GM03348 (cell line): Measurements from ENCODE around the gene SOCS4.
"Not testable (repeated sequence)": the region's sequence is repeated elsewhere in the genome, so short reads cannot be mapped to it uniquely, and the experiment has no call there.

Source experiments
- DNase-seq: peaks from one replicate; pipeline ENCODE4 v3.0.0; 2012; ENCODE audit warnings: low spot score

The SOCS4 gene, protein sequence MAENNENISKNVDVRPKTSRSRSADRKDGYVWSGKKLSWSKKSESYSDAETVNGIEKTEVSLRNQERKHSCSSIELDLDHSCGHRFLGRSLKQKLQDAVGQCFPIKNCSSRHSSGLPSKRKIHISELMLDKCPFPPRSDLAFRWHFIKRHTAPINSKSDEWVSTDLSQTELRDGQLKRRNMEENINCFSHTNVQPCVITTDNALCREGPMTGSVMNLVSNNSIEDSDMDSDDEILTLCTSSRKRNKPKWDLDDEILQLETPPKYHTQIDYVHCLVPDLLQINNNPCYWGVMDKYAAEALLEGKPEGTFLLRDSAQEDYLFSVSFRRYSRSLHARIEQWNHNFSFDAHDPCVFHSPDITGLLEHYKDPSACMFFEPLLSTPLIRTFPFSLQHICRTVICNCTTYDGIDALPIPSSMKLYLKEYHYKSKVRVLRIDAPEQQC

DNA sequence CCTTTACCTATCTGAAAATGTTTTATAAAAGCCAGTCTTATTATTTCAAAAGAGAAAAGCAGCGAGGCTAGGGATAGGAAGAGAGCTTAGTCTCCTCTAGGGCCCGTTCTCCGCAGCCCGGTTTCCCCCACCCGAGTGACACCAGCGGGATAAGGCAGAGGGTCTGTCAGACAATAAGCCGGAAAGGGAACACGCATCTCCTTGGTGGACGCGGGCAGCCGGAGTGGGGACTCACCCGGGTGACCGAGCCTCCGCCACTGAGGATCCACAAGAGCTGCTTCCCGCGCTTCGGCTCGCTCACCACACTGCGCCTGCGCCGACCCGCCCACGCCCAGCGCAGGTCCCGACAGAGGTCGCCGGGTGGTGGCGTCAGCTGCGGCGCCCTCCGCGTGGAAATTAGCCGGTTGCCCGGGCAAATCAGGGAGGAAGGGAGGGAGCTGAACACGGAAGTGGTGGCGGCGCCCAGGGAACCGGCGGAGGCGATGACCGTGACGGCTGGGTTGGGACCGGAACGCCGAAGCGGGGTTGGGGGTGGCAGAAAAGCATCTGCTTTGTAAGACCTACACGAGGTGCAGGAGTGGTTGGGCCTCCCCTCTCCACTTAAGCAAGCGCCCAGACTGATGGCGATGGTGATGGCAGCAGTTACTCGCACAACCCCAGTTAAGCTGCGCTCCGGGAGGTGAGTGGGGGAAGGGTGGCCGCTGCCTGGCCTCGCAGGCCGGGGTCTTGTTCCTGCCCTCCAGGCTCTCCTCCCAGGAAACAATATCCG lies at the start of gene SOCS4, which contains the start of gene WDHD1:
Gene SOCS4 (plus strand): TSS at position 444 of the 769 bp plus-strand sequence. CDS start 15,806 bp downstream, outside the sequence.
Gene WDHD1 (minus strand): TSS at position 307 of the 769 bp plus-strand sequence. CDS start 312 bp downstream, outside the sequence.
- peak; percentile 98 for DNase-seq

DNA sequence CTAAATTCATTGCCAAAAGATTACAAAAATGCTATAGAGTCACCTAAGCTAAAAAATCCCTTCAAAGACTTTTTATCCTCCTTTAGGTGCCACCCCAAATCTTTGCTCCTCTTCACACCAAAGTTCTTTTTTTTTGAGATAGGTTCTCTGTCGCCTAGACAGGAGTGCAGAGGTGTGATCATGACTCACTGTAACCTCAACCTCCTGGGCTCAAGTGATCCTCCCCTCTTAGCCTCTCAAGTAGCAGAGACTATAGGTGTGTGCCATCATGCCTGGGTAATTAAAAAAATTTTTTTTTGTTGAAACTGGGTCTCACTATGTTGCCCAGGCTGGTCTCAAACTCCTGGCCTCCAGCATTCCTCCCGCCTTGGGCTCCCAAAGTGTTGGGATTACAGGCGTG lies 48.0 kb upstream of the SOCS4 start:
- no peak for DNase-seq

DNA sequence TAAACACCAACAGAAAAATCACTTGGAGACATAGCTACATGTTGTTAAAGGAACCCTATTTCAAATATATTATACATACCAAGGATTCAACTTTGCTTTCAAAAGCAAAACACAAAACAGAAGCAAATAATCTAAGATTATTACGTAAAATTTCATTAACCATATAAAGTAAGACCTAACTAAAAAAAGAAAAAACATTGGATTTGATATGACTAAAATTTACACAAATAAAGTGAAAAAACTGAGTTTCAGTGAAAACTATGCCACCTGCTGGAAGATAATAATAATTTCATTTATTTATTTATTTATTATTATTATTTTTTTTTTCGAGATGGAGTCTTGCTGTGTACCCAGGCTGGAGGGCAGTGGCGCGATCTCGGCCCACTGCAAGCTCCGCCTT lies 45.3 kb upstream of the SOCS4 start:
- DNase-seq: peak; percentile 25

DNA sequence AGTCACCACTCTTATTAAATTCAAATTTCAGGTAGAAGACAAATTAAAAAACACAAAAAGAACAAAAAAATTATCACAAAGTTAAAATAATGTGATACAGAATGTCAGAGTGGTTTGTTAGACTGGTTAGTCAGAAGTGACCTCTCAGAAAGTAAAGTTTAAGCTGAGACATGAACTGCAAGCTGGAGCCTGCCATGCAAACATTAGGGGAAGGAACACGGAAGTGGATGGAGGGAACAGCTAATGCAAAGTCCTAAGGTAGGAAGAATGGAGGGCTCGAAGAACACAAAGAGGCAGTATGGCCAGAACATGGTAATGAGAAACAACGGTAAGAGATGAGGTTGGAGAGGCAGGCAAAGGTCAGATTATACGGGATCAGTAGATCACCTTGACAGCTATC lies 41.9 kb upstream of the SOCS4 start:
- DNase-seq: no peak

DNA sequence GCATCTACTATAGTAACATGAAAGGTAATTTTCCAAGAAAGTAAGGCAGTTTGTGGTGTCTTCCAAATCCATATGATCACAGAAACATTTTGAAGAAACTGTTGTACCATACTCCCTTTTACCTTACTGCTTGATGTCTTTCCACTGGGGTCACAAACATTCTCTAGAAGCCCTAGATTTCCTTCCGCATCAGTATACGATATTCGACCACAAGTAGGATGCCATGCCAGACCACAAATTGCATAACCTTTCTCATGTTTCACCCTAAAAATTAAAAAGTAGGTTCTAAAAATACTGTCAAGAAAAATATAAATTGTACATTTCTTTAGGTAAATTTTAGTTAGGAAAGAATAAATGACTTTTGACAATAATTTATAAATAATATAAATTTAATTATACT lies 26.7 kb upstream of the SOCS4 start:
- peak; percentile 4 for DNase-seq

DNA sequence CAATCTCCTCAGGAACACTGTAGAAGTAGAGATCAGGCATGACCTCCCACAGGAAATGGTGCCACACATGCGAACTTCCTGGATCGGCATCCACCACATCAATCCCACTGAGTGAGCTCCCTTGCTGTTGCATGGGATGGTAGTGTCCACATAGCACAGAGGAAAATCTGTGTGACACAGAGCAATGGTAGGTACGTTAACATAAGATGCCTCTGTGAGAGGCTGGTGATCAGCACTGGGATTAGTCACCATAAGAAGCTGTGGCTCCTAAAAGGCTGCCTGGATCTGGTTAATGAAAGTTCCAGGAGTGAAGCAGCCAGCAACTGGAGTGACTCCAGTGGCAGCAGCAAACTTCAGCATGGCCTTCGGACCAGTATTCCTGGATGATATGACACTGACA lies 22.0 kb upstream of the SOCS4 start:
- DNase-seq: no peak

DNA sequence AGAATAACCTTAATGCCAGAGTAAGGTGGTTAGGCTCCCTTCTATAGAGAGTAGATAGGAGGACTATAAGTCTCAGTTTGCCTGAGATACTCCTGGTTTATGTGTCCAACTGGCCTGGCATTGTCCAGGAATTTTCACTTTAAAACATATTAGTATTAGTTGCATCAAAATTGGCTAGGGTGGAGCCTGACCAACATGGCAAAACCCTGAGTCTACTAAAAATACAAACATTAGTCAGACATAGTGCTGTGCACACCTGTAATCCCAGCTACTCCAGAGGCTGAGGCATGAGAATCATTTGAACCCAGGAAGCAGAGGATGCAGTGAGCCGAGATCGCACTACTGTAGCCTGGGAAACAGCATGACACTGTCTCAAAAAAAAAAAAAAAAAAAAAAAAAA lies 12.0 kb upstream of the SOCS4 start:
- DNase-seq: no peak

DNA sequence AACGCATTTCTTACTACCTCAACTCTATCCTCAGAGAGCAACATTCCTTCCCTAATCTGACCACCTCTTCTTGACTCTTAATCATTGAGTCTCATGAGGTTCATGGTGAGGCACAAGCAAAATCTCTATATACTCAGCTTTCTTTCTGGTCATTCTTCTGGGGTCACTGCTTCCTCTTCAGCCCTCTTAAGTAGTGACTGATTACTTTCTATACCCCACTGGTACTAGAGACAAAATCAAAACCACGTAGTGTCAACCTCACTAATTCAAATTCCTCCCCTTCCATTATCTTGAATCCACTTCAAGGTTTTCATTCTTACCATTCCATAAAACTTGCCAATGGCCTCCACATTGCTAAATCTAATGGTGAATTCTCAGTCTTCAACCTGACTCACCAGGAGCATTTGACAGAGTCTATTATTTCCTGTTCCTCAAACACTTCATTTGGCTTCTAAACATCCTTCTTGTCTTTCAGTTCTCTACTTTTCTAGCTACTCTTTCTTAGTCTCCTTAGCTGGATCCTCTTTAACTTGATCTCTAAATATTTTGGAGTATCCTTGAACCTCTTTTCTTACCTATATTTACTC lies 7.0 kb upstream of the SOCS4 start:
- DNase-seq: peak; percentile 26

DNA sequence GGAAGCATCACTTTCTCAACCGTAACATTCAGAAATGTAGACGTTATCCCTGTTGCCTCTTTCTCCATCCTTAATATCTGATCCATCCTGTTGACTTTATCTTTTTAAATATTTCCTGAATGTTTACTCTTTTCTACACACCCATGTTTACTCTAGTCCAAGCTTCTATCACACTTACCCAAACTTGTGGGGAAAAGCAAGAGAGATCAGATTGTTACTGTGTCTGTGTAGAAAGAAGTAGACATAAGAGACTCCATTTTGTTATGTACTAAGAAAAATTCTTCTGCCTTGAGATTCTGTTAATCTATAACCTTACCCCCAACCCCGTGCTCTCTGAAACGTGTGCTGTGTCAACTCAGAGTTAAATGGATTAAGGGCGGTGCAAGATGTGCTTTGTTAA lies 2.7 kb upstream of the SOCS4 start:
- not testable (repeated sequence) for DNase-seq

DNA sequence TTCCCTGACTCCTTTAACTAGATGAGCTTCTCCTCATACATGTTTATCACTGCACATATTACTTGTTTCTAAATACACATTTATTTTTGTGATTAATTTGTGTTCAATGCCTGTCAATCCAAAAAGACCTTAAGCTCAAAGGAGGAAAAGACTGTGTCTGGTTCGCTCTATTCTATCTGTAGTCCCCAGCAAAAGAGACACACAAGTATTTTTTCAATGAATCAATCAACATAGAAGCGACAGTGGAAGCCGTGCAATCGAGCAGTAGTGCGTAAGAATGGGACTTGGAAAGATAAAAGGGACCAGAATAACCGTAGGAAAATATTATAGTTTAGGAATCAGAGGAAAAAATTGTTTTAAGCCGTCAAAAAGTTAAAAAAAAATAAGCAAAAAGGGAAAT lies 1.1 kb upstream of the SOCS4 start:
- no peak for DNase-seq

DNA sequence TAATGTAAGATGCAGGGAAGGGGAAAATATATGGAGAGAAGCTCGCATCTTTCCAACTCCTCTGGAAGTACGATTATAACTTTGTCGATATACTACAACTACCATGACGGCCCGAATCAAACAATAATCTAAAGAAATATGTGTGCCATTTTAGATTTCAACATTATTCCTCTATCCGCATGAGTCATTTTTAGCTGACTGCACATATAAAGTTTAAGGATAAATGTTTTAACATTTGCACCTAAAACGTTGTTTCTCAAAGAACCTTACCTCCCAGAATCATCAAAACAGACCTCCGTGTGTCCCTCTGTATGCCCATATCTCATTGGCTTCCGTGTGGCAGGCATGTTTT lies 619 bp upstream of the SOCS4 start:
- peak; percentile 3 for DNase-seq

DNA sequence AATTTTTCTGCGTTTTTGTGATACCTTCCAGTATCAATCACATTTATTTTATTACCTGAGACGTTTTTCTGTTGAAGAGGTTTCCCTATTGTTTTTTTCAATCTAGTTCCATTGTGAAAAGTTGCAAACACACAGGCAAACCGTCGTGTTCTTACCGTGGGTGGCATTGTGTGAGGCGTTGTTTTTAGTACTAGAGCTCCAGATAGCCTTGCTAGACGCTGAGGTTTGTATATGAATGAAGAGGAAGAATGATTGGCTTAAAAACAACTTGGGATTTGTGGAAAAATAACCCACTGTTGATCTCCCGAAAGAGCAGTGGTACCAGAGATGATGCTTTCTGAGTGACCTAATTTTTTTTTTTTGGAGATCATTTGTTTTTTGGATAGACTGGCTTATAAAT lies 1.0 kb downstream of the SOCS4 start:
- DNase-seq: no peak

DNA sequence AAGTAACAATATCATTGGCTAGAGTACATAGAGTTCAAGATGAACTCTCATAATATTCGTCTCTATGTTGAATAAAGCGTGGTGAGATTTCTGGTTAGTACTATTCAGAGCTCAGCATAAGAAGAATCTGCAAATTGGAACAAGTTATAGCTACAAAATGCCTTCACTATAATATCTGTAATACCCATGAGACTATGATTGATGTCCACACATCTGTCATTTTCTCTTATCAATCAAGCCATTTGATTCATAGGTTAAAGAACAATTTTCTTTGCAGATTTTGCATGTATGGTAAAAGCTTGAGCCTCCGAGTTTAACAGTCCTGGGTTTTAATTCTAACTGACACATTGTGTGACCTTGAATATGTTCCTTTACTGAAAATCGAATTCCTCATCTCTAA lies 1.4 kb downstream of the SOCS4 start:
- DNase-seq: no peak

DNA sequence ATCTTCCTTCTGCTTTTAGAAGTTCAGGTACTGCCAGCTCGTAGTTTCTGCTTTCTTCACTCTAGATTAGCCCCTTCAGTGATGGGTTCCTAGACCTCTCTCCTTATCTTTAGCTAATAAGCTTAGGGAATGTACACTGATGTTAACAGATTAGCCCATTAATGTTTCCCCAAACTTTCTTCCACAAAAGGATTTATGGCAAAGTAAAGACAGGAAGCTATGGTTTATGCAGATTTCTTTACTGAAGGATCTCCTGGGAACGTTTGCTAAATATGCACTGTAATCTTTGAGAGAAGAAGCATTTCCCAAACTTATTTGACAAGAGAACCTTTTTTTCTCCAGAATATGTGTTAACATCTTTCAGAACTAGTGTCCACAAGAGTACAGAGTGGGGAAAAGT lies 4.2 kb downstream of the SOCS4 start:
- DNase-seq: no peak

DNA sequence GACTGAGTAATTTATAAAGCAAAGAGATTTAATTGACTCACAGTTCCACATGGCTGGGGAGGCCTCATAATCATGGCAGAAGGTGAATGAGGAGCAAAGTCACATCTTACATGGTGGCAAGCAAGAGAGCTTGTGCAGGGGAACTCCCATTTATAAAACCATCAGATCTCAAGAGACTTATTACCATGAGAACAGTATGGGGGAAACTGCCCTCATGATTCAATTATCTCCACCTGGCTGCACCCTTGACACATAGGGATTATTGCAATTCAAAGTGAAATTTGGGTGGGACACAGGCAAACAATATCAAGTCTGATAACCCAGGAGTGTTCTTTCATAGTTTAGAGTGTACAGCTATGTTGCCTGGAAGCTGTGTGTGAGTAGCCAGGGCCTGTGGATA lies 11.0 kb downstream of the SOCS4 start:
- not testable (repeated sequence) for DNase-seq

DNA sequence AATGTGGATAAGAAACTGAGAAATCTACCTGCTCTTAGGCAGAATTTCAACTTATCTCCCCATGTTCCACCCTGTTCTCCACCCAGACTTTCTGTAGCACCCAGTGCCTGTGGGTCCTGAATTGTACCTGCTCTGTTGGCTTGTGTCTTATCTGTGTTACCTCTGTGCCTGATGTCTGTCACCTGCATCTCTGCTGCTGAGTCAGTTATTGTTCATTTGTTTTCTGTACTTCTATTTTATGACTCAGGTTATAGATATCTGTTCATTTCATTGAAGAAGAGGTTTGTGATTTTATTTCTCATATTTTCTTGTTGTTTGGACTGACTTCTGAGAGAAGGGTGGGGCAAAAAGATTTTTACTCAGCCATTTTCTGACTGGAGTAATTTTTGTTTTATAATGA lies 11.7 kb downstream of the SOCS4 start:
- DNase-seq: no peak

DNA sequence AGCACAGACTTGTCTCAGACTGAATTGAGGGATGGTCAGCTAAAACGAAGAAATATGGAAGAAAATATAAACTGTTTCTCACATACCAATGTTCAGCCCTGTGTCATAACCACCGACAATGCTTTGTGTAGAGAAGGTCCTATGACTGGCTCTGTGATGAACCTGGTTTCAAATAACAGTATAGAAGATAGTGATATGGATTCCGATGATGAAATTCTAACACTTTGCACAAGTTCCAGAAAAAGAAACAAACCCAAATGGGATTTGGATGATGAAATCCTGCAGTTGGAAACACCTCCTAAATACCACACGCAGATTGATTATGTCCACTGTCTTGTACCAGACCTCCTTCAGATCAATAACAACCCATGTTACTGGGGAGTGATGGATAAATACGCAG lies 16.5 kb downstream of the SOCS4 start:
- no peak for DNase-seq

DNA sequence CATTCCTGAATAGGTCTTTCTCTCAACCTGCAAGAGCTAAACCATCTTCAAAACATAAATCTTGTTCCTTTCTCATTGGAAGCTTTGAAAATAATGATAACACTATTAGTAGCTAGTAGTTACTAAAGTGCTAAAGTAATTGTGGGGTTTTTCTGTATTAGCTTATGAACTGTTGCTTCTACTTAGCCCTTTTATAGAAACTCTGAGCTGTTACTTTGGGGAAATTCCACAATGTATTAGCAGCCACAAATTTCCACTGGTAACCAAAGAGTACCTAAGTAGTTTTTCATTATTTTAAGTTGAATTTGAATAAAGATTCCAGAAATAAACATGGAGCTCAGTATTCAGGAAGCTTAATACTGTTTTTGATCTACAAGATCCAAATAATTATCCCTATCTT lies 18.1 kb downstream of the SOCS4 start:
- no peak for DNase-seq

DNA sequence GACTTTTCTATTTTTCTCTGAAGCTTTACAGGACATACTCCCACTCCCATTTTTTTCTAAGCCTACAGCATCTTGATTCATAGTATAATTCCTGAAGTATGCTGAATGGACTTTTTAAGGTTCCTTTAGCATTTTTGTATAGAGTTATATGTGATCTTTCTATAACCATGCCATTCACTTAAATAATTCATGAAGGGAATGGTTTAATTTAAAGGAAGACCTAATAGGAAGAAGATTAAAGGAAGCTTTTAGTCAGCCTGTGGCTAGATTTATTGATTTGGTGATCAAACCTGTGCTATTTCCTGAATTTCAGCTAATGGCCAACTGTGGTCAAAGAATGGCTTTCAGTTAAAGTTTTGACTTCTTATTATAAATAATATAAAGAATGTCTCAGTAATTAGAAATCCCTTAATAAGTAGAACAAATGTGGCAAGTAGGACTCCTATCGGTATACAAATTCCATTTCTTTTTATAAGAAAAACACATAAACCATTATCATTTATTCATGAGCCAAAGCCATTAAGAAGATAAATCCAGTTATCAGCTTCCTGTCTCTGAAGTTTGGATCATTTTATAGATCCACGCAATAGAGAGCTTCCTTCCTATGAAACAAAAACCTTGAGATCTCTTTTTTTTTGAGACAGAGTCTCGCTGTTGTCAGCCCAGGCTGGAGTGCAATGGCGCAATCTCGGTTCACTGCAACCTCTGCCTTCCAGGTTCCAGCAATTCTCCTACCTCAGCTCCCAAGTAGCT lies 20.4 kb downstream of the SOCS4 start:
- no peak for DNase-seq

DNA sequence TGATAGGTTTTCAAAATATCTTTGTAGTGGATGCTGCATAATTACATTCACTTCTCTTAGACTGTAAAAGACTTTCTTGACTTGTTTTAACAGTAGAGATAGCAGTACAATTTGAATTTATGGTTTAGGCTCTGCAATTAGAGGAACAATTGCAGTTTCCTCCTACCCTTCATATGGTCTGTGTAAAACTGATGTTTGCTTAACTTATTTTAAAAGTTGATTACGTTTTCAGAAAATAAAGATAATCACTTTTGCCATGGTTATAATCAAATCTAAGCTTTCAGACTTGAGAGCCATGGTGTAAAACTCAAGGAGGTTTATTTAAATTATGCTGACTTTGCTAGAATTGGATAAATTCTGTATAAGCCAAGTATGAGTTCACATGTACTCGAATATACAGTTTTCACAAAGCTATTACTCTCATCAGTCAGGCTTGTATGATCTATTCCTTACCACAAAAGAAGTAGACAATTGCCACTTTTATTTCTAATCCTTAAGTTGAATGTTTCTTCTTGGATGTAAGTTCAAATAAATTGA lies 21.9 kb downstream of the SOCS4 start:
- no peak for DNase-seq

DNA sequence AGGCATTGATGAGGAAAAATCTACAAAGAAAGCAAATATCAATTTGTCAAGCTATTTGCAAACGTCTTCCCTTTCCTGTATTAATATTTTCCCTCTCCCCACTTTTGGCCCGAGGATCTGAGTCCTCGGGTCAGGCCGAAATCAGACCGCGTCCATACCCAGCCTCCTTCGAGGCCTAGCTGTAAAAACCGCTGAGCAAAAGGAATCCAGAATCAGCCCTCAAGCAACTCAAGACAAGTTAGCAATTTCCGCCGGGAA lies 24.1 kb downstream of the SOCS4 start:
- no peak for DNase-seq
